GM12878 (cell line): ENCODE results near the gene NFATC1. TPM values are rescaled to one million over a fixed set of nuclear protein-coding genes. Genes with fewer than 3 reads are reported as not detected.

Experiments used
- ATAC-seq: fragments of 200-7000 bp; cut with Tn5 transposase; 3 replicates; pipeline ENCODE4 v1.9.1; 2020; ENCODE audit warnings: mild to moderate bottlenecking, moderate library complexity
- BruUV-seq: library from RNA; stranded (reverse); fragments of 400-500 nt; replicated peaks from 2 replicates; lab custom pipeline; 2021; lab: Mats Ljungman, UMichigan
- CTCF ChIA-PET: fragments of 300-600 bp; sonication (Branson Sonifier 250); formaldehyde crosslinking; extraction: SDS; loops from one replicate; lab custom pipeline; 2021; ENCODE audit warnings: inconsistent platforms; lab: Yijun Ruan, JAX
- POLR2A ChIA-PET: fragments of 350-600 bp; formaldehyde crosslinking; extraction: SDS; loops from one replicate; lab custom pipeline; 2021; ENCODE audit warnings: inconsistent platforms; lab: Charles Lee
- RAD21 ChIA-PET: fragments of 300-600 bp; sonication (Branson Sonifier 250); formaldehyde crosslinking; loops from one replicate; lab custom pipeline; 2023; ENCODE audit warnings: antibody characterized with exemption; ENCODE audit not compliant: unreplicated experiment; lab: Charles Lee
- SMC1A ChIA-PET: fragments of 300-600 bp; sonication (Branson Sonifier 250); formaldehyde crosslinking; loops from one replicate; lab custom pipeline; 2023; ENCODE audit not compliant: unreplicated experiment, uncharacterized antibody; lab: Charles Lee
- DNase-seq: peaks from one replicate; pipeline ENCODE4 v3.0.0-alpha.2; 2011; ENCODE audit warnings: low read depth, low spot score
- FAIRE-seq: peaks from 3 replicates; lab custom pipeline; 2011; peaks lifted over from hg19 to GRCh38; lab: Jason Lieb, UNC
- H2AFZ ChIP-seq: 2 replicates; pipeline ENCODE4 v1.6.0; 2011; ENCODE audit warnings: low read depth, low read length, control low read depth; ENCODE audit not compliant: control insufficient read depth
- H3K27ac ChIP-seq: 2 replicates; pipeline ENCODE4 v1.5.1; 2011; ENCODE audit warnings: control low read depth; ENCODE audit not compliant: control insufficient read depth, insufficient read depth
- H3K27me3 ChIP-seq, 2 experiments: replicated peaks in 1 of 2; 2 replicates each; pipeline versions ENCODE4 v1.6.0 to v1.6.1; 2011; ENCODE audit warnings: low read length in 1 of 2; ENCODE audit not compliant: control insufficient read depth in 2 of 2, insufficient read depth in 2 of 2
- H3K36me3 ChIP-seq, 2 experiments: 2 replicates each; pipeline ENCODE4 v1.5.1; 2011; ENCODE audit warnings: low read length in 1 of 2; ENCODE audit not compliant: control insufficient read depth in 2 of 2, insufficient read depth in 2 of 2
- H3K4me1 ChIP-seq: 2 replicates; pipeline ENCODE4 v1.6.1; 2011; ENCODE audit warnings: mild to moderate bottlenecking, low read length, moderate library complexity, mixed read lengths; ENCODE audit not compliant: control insufficient read depth, insufficient read depth
- H3K4me2 ChIP-seq: 2 replicates; pipeline ENCODE4 v1.6.0; 2011; ENCODE audit warnings: control low read depth; ENCODE audit not compliant: control insufficient read depth, insufficient read depth
- H3K4me3 ChIP-seq: fragments of 200-600 bp; sonication (generic); 2 replicates; pipeline ENCODE4 v1.5.1; 2016
- H3K79me2 ChIP-seq: 2 replicates; pipeline ENCODE4 v1.6.0; 2011; ENCODE audit warnings: low read length; ENCODE audit not compliant: control insufficient read depth, insufficient read depth
- H3K9ac ChIP-seq: 2 replicates; pipeline ENCODE4 v1.8.0; 2011; ENCODE audit warnings: low read length, control low read depth, mixed read lengths; ENCODE audit not compliant: control insufficient read depth, insufficient read depth
- H3K9me3 ChIP-seq: replicated peaks from 3 replicates; pipeline ENCODE4 v1.5.1; 2011; ENCODE audit warnings: mild to moderate bottlenecking, low read length; ENCODE audit not compliant: control insufficient read depth, insufficient read depth
- H4K20me1 ChIP-seq: 2 replicates; pipeline ENCODE4 v1.6.0; 2011; ENCODE audit not compliant: control insufficient read depth, insufficient read depth
- CHD2 ChIP-seq: IDR thresholded peaks from 2 replicates; pipeline ENCODE4 v1.6.1; 2011; ENCODE audit warnings: low read depth, low read length, improper control_type of control experiment, borderline replicate concordance
- EGR1 ChIP-seq, 2 experiments: IDR thresholded peaks; 1 replicate in 1 of 2; 2 replicates in 1 of 2; pipeline ENCODE4 v1.6.1; 2011 to 2012; ENCODE audit warnings: low read depth in 2 of 2, low read length in 2 of 2, borderline replicate concordance in 1 of 2, mild to moderate bottlenecking in 1 of 2, moderate library complexity in 1 of 2
- ETV6 ChIP-seq, 2 experiments: fragments of 450-650 bp in 1 of 2; IDR thresholded peaks in 1 of 2; conservative IDR thresholded peaks in 1 of 2; 2 replicates each; pipeline ENCODE4 v1.6.1; 2014; ENCODE audit warnings: antibody characterized with exemption in 1 of 2, borderline replicate concordance in 1 of 2, low read depth in 1 of 2, mild to moderate bottlenecking in 1 of 2, moderate library complexity in 1 of 2
- GABPA ChIP-seq: IDR thresholded peaks from 2 replicates; pipeline ENCODE4 v1.6.1; 2014; ENCODE audit warnings: antibody characterized with exemption, low read depth, mild to moderate bottlenecking, inconsistent platforms
- KAT2A ChIP-seq: conservative IDR thresholded peaks from 2 replicates; pipeline ENCODE4 v1.6.1; 2011; ENCODE audit warnings: low read depth, low read length; ENCODE audit not compliant: control insufficient read depth
- KLF5 ChIP-seq: fragments of 450-650 bp; IDR thresholded peaks from 2 replicates; pipeline ENCODE4 v1.6.1; 2014; ENCODE audit warnings: mild to moderate bottlenecking; ENCODE audit not compliant: partially characterized antibody
- MXI1 ChIP-seq: fragments of 150-350 bp; IDR thresholded peaks from 2 replicates; pipeline ENCODE4 v1.6.1; 2011; ENCODE audit warnings: low read depth, mild to moderate bottlenecking, inconsistent platforms, low read length, improper control_type of control experiment
- RELB ChIP-seq: fragments of 450-650 bp; IDR thresholded peaks from 2 replicates; pipeline ENCODE4 v1.6.1; 2017; ENCODE audit warnings: low read depth, mild to moderate bottlenecking, moderate library complexity
- ZNF207 ChIP-seq: fragments of 450-650 bp; IDR thresholded peaks from 2 replicates; pipeline ENCODE4 v1.6.1; 2014; ENCODE audit warnings: antibody characterized with exemption, mild to moderate bottlenecking, borderline replicate concordance
- ZNF592 ChIP-seq: fragments of 450-650 bp; IDR thresholded peaks from 2 replicates; pipeline ENCODE4 v1.6.1; 2017; ENCODE audit warnings: mild to moderate bottlenecking, moderate library complexity
- WGBS: methylation state at CpG from one replicate; pipeline ENCODE4 v1.1.6; 2016; ENCODE audit warnings: low lambda C conversion rate; ENCODE audit not compliant: insufficient replicate concordance, insufficient coverage; ENCODE audit errors: missing lambda C conversion rate; 5-methylcytosine and 5-hydroxymethylcytosine counted together
- in situ Hi-C: fragments of 300-500 bp; cut with MboI; formaldehyde crosslinking; loops from 9 replicates; pipeline ENCODE4 v1.14.3; 2018; ENCODE audit warnings: mixed read lengths
- intact Hi-C: fragments of 100-400 bp; cut with micrococcal nuclease; formaldehyde crosslinking; loops from one replicate; pipeline ENCODE4 v1.14.2; 2022; ENCODE audit not compliant: unreplicated experiment
- polyA plus RNA-seq, 11 experiments: library from polyadenylated mRNA; depleted of rRNA in 4 of 11; unstranded in 6 of 11; stranded (reverse) in 5 of 11; fragments of >200 nt; fragmentation: Nextera tagmentation in 4 of 11; fragmentation: Illumina TruSeq in 1 of 11; extraction: Ambion mirVana in 4 of 11; extraction: Trizol in 1 of 11; gene quantifications; 1 replicate in 1 of 11; 2 replicates in 10 of 11; pipeline versions ENCODE4 v1.2.1 to v1.2.3, GENCODE V29; 2011 to 2016; ENCODE audit warnings: inconsistent platforms in 2 of 11, missing spikeins in 2 of 11, low read depth in 1 of 11
- total RNA-seq, 4 experiments: library from RNA; depleted of rRNA in 3 of 4; stranded (reverse); fragments of >200 nt in 3 of 4; fragmentation: Illumina TruSeq in 1 of 4; extraction: Trizol in 1 of 4; gene quantifications; 2 replicates each; pipeline versions ENCODE4 v1.2.1 to v1.2.3, GENCODE V29; 2013 to 2021
- TF ChIP-seq, protein P1 (sequence below): IDR thresholded peaks from 2 replicates; pipeline ENCODE4 v1.6.1; 2011; ENCODE audit warnings: low read depth, mild to moderate bottlenecking, low read length, moderate library complexity, borderline replicate concordance; ENCODE audit errors: extremely low read depth
- TF ChIP-seq, protein P2 (sequence below): fragments of 450-650 bp; formaldehyde crosslinking; IDR thresholded peaks from 2 replicates; pipeline ENCODE4 v1.5.0; 2022; ENCODE audit warnings: mild to moderate bottlenecking, missing genetic modification characterization

Gene NFATC1
- total and polyA plus RNA-seq, 10 of the 15 experiments (the other 5 are each of a cell fraction or from before 2014, with no cell fraction given), result 0.84 to 20.8 (median 5.1) TPM

- 90% methylated on average over 22 of the region's 48 CpGs for WGBS
- POLR2A ChIA-PET, result no interaction called here
- H3K79me2 ChIP-seq, result no peaks in the 10 kb centered on the region
- no peak overlapping the region for H3K4me3 ChIP-seq
- intact Hi-C loops, result no loop called here
- H3K9me3 ChIP-seq, result no peaks in the 10 kb centered on the region
- CTCF ChIA-PET, result no interaction called here
- H3K4me2 ChIP-seq, result no peak overlapping the region
- no peaks in the 10 kb centered on the region; the same call in 1 of the 2 replicates for H4K20me1 ChIP-seq
- no peak overlapping the region for H2AFZ ChIP-seq
- H3K4me1 ChIP-seq, result peaks cover 5% of the 10 kb centered on the region; the same call in 1 of the 2 replicates
- RAD21 ChIA-PET, result no interaction called here
- H3K27me3 ChIP-seq, result no peaks in the 10 kb centered on the region
- SMC1A ChIA-PET, result interaction anchor here (1.7 kb wide), 1 partner anchor 16 kb away, joined by 4 read pairs; no protein-coding TSS in a partner anchor
- FAIRE-seq (no peak), DNase-seq (no peak), ATAC-seq (no peak)
- H3K27ac ChIP-seq, result no peak overlapping the region
- in situ Hi-C loops, result no loop called here
- BruUV-seq, result no TSS peak
- H3K36me3 ChIP-seq, result peaks cover 0 to 11% of the 10 kb centered on the region in 2 experiments; a peak in 2 of 4 replicates
- TF ChIP-seq ZNF592 (no peak), RELB (no peak), GABPA (peak; percentile 66; the same call in 1 of the 2 replicates), KLF5 (no peak), ETV6 (conservative IDR thresholded peaks at IDR 0.05 in 1 of 2, IDR thresholded peaks at IDR 0.05 in 1 of 2; ENCODE audit: borderline replicate concordance in 1 of 2, low read depth in 1 of 2) (0 out of 4 replicates have a peak, but pooled peaks of 1 of the 2 experiments have one; percentile 17), MXI1 (no peak), CHD2 (no peak), EGR1 (IDR thresholded peaks at IDR 0.05; ENCODE audit: borderline replicate concordance in 1 of 2, low read depth in 2 of 2, low read length in 2 of 2) (no peak), KAT2A (no peak), ZNF207 (no peak)
- TF ChIP-seq, protein P1, sequence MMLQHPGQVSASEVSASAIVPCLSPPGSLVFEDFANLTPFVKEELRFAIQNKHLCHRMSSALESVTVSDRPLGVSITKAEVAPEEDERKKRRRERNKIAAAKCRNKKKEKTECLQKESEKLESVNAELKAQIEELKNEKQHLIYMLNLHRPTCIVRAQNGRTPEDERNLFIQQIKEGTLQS, result no peak
- TF ChIP-seq, protein P2, sequence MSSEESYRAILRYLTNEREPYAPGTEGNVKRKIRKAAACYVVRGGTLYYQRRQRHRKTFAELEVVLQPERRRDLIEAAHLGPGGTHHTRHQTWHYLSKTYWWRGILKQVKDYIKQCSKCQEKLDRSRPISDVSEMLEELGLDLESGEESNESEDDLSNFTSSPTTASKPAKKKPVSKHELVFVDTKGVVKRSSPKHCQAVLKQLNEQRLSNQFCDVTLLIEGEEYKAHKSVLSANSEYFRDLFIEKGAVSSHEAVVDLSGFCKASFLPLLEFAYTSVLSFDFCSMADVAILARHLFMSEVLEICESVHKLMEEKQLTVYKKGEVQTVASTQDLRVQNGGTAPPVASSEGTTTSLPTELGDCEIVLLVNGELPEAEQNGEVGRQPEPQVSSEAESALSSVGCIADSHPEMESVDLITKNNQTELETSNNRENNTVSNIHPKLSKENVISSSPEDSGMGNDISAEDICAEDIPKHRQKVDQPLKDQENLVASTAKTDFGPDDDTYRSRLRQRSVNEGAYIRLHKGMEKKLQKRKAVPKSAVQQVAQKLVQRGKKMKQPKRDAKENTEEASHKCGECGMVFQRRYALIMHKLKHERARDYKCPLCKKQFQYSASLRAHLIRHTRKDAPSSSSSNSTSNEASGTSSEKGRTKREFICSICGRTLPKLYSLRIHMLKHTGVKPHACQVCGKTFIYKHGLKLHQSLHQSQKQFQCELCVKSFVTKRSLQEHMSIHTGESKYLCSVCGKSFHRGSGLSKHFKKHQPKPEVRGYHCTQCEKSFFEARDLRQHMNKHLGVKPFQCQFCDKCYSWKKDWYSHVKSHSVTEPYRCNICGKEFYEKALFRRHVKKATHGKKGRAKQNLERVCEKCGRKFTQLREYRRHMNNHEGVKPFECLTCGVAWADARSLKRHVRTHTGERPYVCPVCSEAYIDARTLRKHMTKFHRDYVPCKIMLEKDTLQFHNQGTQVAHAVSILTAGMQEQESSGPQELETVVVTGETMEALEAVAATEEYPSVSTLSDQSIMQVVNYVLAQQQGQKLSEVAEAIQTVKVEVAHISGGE, result no peak
- H3K9ac ChIP-seq, result no peak overlapping the region
These were observed 24.5 kb downstream of the NFATC1 start for GRCh38 chr18:79420033-79420745.
